ENCODE data around the gene FZD4.

- no peak for TF ChIP-seq CTCF (IDR thresholded peaks at IDR 0.05)
- TF ChIP-seq ZFX (IDR thresholded peaks at IDR 0.05; ENCODE audit: borderline replicate concordance) = no peak
These were observed 40.2 kb downstream of the FZD4 start for GRCh38 chr11:86914865-86915519.

Data from 22Rv1 (cell line).